WTC11 (cell line): ENCODE data around the gene UPK3A. TPM values are rescaled to one million over a fixed set of nuclear protein-coding genes. Genes with fewer than 3 reads are reported as not detected.

Experiments
- ATF2 ChIP-seq: sonication (generic); formaldehyde crosslinking; IDR thresholded peaks from 2 replicates; pipeline ENCODE4 v1.8.1; 2022; ENCODE audit warnings: low read depth, missing genetic modification reagents, borderline replicate concordance
- ATF6 ChIP-seq: sonication (generic); formaldehyde crosslinking; IDR thresholded peaks from 2 replicates; pipeline ENCODE4 v1.8.1; 2023; ENCODE audit warnings: mild to moderate bottlenecking, missing genetic modification reagents
- CREB1 ChIP-seq: sonication (generic); formaldehyde crosslinking; IDR thresholded peaks from 2 replicates; pipeline ENCODE4 v1.8.0; 2023; ENCODE audit warnings: mild to moderate bottlenecking, missing genetic modification reagents
- E2F1 ChIP-seq: sonication (generic); formaldehyde crosslinking; IDR thresholded peaks from 2 replicates; pipeline ENCODE4 v1.8.0; 2022; ENCODE audit warnings: mild to moderate bottlenecking, missing genetic modification reagents
- ELF4 ChIP-seq: sonication (generic); formaldehyde crosslinking; IDR thresholded peaks from 2 replicates; pipeline ENCODE4 v1.8.1; 2022; ENCODE audit warnings: low read depth, mild to moderate bottlenecking, moderate library complexity, missing genetic modification reagents
- EMX1 ChIP-seq: fragments of 250-450 bp; sonication (Bioruptor Pico); IDR thresholded peaks from 2 replicates; pipeline ENCODE4 v1.8.0; 2021; ENCODE audit warnings: mild to moderate bottlenecking
- ERG ChIP-seq: fragments of 250-450 bp; sonication (Bioruptor Pico); IDR thresholded peaks from 2 replicates; pipeline ENCODE4 v1.8.0; 2021; ENCODE audit warnings: mild to moderate bottlenecking
- FOXP1 ChIP-seq: sonication (generic); formaldehyde crosslinking; IDR thresholded peaks from 2 replicates; pipeline ENCODE4 v1.8.0; 2022; ENCODE audit warnings: missing genetic modification reagents, mild to moderate bottlenecking, moderate library complexity, borderline replicate concordance
- FOXP4 ChIP-seq: sonication (generic); formaldehyde crosslinking; IDR thresholded peaks from 2 replicates; pipeline ENCODE4 v1.8.0; 2022; ENCODE audit warnings: mild to moderate bottlenecking, missing genetic modification reagents
- GABPB1 ChIP-seq: sonication (generic); formaldehyde crosslinking; IDR thresholded peaks from 2 replicates; pipeline ENCODE4 v1.8.1; 2023; ENCODE audit warnings: mild to moderate bottlenecking, missing genetic modification reagents
- HMGXB4 ChIP-seq: sonication (generic); formaldehyde crosslinking; IDR thresholded peaks from 2 replicates; pipeline ENCODE4 v1.8.1; 2023; ENCODE audit warnings: mild to moderate bottlenecking, moderate library complexity, missing genetic modification reagents
- IRF2 ChIP-seq: sonication (generic); formaldehyde crosslinking; IDR thresholded peaks from 2 replicates; pipeline ENCODE4 v1.8.0; 2022; ENCODE audit warnings: low read depth, missing genetic modification reagents, borderline replicate concordance
- NFE2L1 ChIP-seq: sonication (generic); formaldehyde crosslinking; IDR thresholded peaks from 2 replicates; pipeline ENCODE4 v1.8.1; 2023; ENCODE audit warnings: missing genetic modification reagents
- OVOL2 ChIP-seq: fragments of 250-450 bp; sonication (Bioruptor Pico); IDR thresholded peaks from 2 replicates; pipeline ENCODE4 v1.9.0; 2021; ENCODE audit warnings: mild to moderate bottlenecking, borderline replicate concordance
- PRDM15 ChIP-seq: sonication (generic); formaldehyde crosslinking; IDR thresholded peaks from 2 replicates; pipeline ENCODE4 v1.8.0; 2022; ENCODE audit warnings: missing genetic modification reagents
- ZBTB21 ChIP-seq: sonication (generic); formaldehyde crosslinking; IDR thresholded peaks from 2 replicates; pipeline ENCODE4 v1.8.1; 2023; ENCODE audit warnings: mild to moderate bottlenecking, missing genetic modification reagents, borderline replicate concordance
- ZNF138 ChIP-seq: sonication (generic); formaldehyde crosslinking; conservative IDR thresholded peaks from 2 replicates; pipeline ENCODE4 v1.8.1; 2022; ENCODE audit warnings: mild to moderate bottlenecking, moderate library complexity, missing genetic modification reagents
- ZNF425 ChIP-seq: fragments of 250-450 bp; sonication (Bioruptor Pico); conservative IDR thresholded peaks from 2 replicates; pipeline ENCODE4 v1.9.0; 2021; ENCODE audit warnings: mild to moderate bottlenecking
- ZNF671 ChIP-seq: fragments of 250-450 bp; sonication (Bioruptor Pico); IDR thresholded peaks from 2 replicates; pipeline ENCODE4 v1.8.0; 2021; ENCODE audit warnings: mild to moderate bottlenecking
- ZSCAN18 ChIP-seq: fragments of 250-450 bp; sonication (Bioruptor Pico); IDR thresholded peaks from 2 replicates; pipeline ENCODE4 v2.1.2; 2022; ENCODE audit warnings: mild to moderate bottlenecking, moderate library complexity
- total RNA-seq: library from RNA; stranded (reverse); gene quantifications from 3 replicates; pipeline ENCODE4 v1.2.3, GENCODE V29; 2021

UPK3A gene
- total RNA-seq, 1 experiment from 2014 or later, result 0.37 TPM

GRCh38 chr22:45263463-45264269 lies 21.1 kb upstream of the UPK3A start (continued):
- TF ChIP-seq E2F1 (CRISPR knock-in tag) (no peak), HMGXB4 (CRISPR knock-in tag) (peak; percentile 43; the same call in 1 of the 2 replicates), ZBTB21 (CRISPR knock-in tag) (no peak), ERG (CRISPR knock-in tag) (no peak), EMX1 (CRISPR knock-in tag) (no peak), FOXP4 (CRISPR knock-in tag) (no peak), NFE2L1 (CRISPR knock-in tag) (peak; percentile 84; the same call in 1 of the 2 replicates), IRF2 (CRISPR knock-in tag) (no peak), GABPB1 (peak; percentile 87), ZNF671 (CRISPR knock-in tag) (no peak), ZNF425 (CRISPR knock-in tag) (no peak), FOXP1 (CRISPR knock-in tag) (peak; percentile 77; the same call in 1 of the 2 replicates), ATF6 (CRISPR knock-in tag) (no peak), ELF4 (CRISPR knock-in tag) (no peak), OVOL2 (CRISPR knock-in tag) (no peak), ZNF138 (CRISPR knock-in tag) (no peak), CREB1 (CRISPR knock-in tag) (no peak), PRDM15 (no peak), ATF2 (CRISPR knock-in tag) (no peak), ZSCAN18 (CRISPR knock-in tag) (no peak)
